K562 (cell line): ENCODE measurements around the gene AP2S1. TPM values are rescaled to one million over a fixed set of nuclear protein-coding genes. Genes with fewer than 3 reads are reported as not detected.

ENCODE experiments used
- CTCF ChIP-seq, 3 experiments: IDR thresholded peaks in 2 of 3; conservative IDR thresholded peaks in 1 of 3; 2 replicates each; pipeline ENCODE4 v1.5.1; 2011 to 2012; ENCODE audit warnings: low read length in 3 of 3, mild to moderate bottlenecking in 3 of 3, control low read depth in 2 of 3, improper control_type of control experiment in 1 of 3, inconsistent platforms in 1 of 3, low read depth in 1 of 3, mixed read lengths in 1 of 3, moderate library complexity in 1 of 3; ENCODE audit not compliant: insufficient read depth in 2 of 3
- E2F1 ChIP-seq: sonication (generic); formaldehyde crosslinking; IDR thresholded peaks from 2 replicates; pipeline ENCODE4 v1.8.1; 2023; ENCODE audit warnings: mild to moderate bottlenecking, missing genetic modification reagents, moderate library complexity
- ELF4 ChIP-seq: fragments of 450-650 bp; formaldehyde crosslinking; IDR thresholded peaks from 2 replicates; pipeline ENCODE4 v1.4.0; 2022; ENCODE audit warnings: missing genetic modification characterization
- ETV5 ChIP-seq: sonication (generic); formaldehyde crosslinking; IDR thresholded peaks from 2 replicates; pipeline ENCODE4 v1.4.0; 2020; ENCODE audit warnings: low read depth, mild to moderate bottlenecking, missing genetic modification reagents
- HIVEP1 ChIP-seq: fragments of 250-450 bp; sonication (Bioruptor Pico); IDR thresholded peaks from 2 replicates; pipeline ENCODE4 v1.4.0; 2020; ENCODE audit warnings: mild to moderate bottlenecking
- LARP7 ChIP-seq: fragments of 450-650 bp; IDR thresholded peaks from 2 replicates; pipeline ENCODE4 v1.6.1; 2016
- MLX ChIP-seq, 2 experiments: fragments of 450-650 bp in 1 of 2; sonication (generic) in 1 of 2; formaldehyde crosslinking; conservative IDR thresholded peaks; 2 replicates each; pipeline versions ENCODE4 v1.4.0 to v1.8.1; 2020 to 2022; ENCODE audit warnings: mild to moderate bottlenecking in 1 of 2, missing genetic modification reagents in 1 of 2
- POLR2A ChIP-seq: fragments of 450-650 bp; conservative IDR thresholded peaks from 2 replicates; pipeline ENCODE4 v1.6.1; 2016
- PURB ChIP-seq: sonication (generic); formaldehyde crosslinking; IDR thresholded peaks from 2 replicates; pipeline ENCODE4 v1.9.0; 2021; ENCODE audit warnings: low read depth, mild to moderate bottlenecking, missing genetic modification reagents
- RBM14 ChIP-seq: fragments of 200-400 bp; formaldehyde crosslinking; IDR thresholded peaks from 2 replicates; pipeline ENCODE4 v1.6.1; 2018; ENCODE audit warnings: low read depth, mild to moderate bottlenecking, low read length, moderate library complexity, borderline replicate concordance; ENCODE audit not compliant: insufficient read depth
- SIRT6 ChIP-seq: IDR thresholded peaks from one replicate; pipeline ENCODE4 v1.6.1; 2012; ENCODE audit warnings: low read depth, mild to moderate bottlenecking, control low read depth, inconsistent platforms, low read length, moderate library complexity
- SMAD1 ChIP-seq: fragments of 150-350 bp; IDR thresholded peaks from 2 replicates; pipeline ENCODE4 v1.6.1; 2014; ENCODE audit warnings: low read length, low read depth; ENCODE audit not compliant: partially characterized antibody
- SMAD3 ChIP-seq: fragments of 450-650 bp; formaldehyde crosslinking; conservative IDR thresholded peaks from 2 replicates; pipeline ENCODE4 v1.4.0; 2020; ENCODE audit warnings: mild to moderate bottlenecking
- THRAP3 ChIP-seq: fragments of 450-650 bp; IDR thresholded peaks from 2 replicates; pipeline ENCODE4 v1.6.1; 2016; ENCODE audit warnings: mild to moderate bottlenecking, inconsistent platforms, borderline replicate concordance
- UBTF ChIP-seq, 2 experiments: IDR thresholded peaks; 2 replicates each; pipeline ENCODE4 v1.6.1; 2012; ENCODE audit warnings: improper control_type of control experiment in 2 of 2, low read depth in 2 of 2, low read length in 2 of 2, borderline replicate concordance in 1 of 2
- ZC3H8 ChIP-seq: fragments of 450-650 bp; IDR thresholded peaks from 2 replicates; pipeline ENCODE4 v1.6.1; 2017
- ZKSCAN3 ChIP-seq: fragments of 250-450 bp; sonication (Bioruptor Pico); IDR thresholded peaks from 2 replicates; pipeline ENCODE4 v1.4.0; 2020
- ZNF551 ChIP-seq: fragments of 250-450 bp; sonication (Bioruptor Pico); IDR thresholded peaks from 2 replicates; pipeline ENCODE4 v1.5.0; 2021; ENCODE audit warnings: mild to moderate bottlenecking, moderate library complexity
- ZNF639 ChIP-seq, 2 experiments: fragments of 200-800 bp in 1 of 2; sonication (Bioruptor generic) in 1 of 2; sonication (generic) in 1 of 2; formaldehyde crosslinking in 1 of 2; IDR thresholded peaks in 1 of 2; conservative IDR thresholded peaks in 1 of 2; 2 replicates each; pipeline versions ENCODE4 v1.5.0 to v1.6.1; 2016 to 2020; ENCODE audit warnings: missing compliant biosample characterization in 1 of 2, missing genetic modification characterization in 1 of 2, missing genetic modification reagents in 1 of 2
- polyA plus RNA-seq, 8 experiments: library from polyadenylated mRNA; depleted of rRNA in 4 of 8; stranded (reverse) in 5 of 8; unstranded in 3 of 8; fragments of >200 nt; fragmentation: Nextera tagmentation in 2 of 8; fragmentation: Illumina TruSeq in 1 of 8; extraction: Ambion mirVana in 2 of 8; extraction: Trizol in 1 of 8; gene quantifications; 2 replicates each; pipeline versions ENCODE4 v1.2.1 to v1.2.3, GENCODE V29; 2011 to 2014; ENCODE audit warnings: inconsistent platforms in 1 of 8, missing spikeins in 1 of 8
- total RNA-seq, 7 experiments: library from RNA; depleted of rRNA in 6 of 7; stranded (reverse); fragments of >200 nt in 6 of 7; fragmentation: Illumina TruSeq in 2 of 7; extraction: Trizol in 2 of 7; gene quantifications; 2 replicates each; pipeline versions ENCODE4 v1.2.1 to v1.2.3, GENCODE V29; 2011 to 2021; ENCODE audit warnings: low replicate concordance in 1 of 7

AP2S1 gene
- total and polyA plus RNA-seq, 9 of the 15 experiments (the other 6 are each of a cell fraction or from before 2014, with no cell fraction given) = 32.4 to 294 (median 136) TPM

- no peak; a peak in 1 of 6 replicates for TF ChIP-seq CTCF (IDR thresholded peaks at IDR 0.05 in 2 of 3, conservative IDR thresholded peaks at IDR 0.05 in 1 of 3; ENCODE audit: insufficient read depth in 2 of 3, low read depth in 1 of 3, low read length in 3 of 3)
- TF ChIP-seq E2F1 = peak; percentile 72; the same call in 1 of the 2 replicates
- TF ChIP-seq ZC3H8 = no peak
- no peak for TF ChIP-seq THRAP3
- TF ChIP-seq LARP7 = peak; percentile 18; the same call in 1 of the 2 replicates
- peak; percentile 39 for TF ChIP-seq ELF4 (CRISPR knock-in tag)
- TF ChIP-seq SMAD1 = peak; percentile 43
- peak in 1 of 2 experiments; percentile 96; a peak in 2 of 4 replicates for TF ChIP-seq ZNF639 (CRISPR knock-in tag; conservative IDR thresholded peaks at IDR 0.05 in 1 of 2, IDR thresholded peaks at IDR 0.05 in 1 of 2)
- no peak for TF ChIP-seq MLX (CRISPR knock-in tag; conservative IDR thresholded peaks at IDR 0.05)
- TF ChIP-seq HIVEP1 (CRISPR knock-in tag) = no peak
- no peak for TF ChIP-seq SIRT6
- TF ChIP-seq POLR2A = peak; percentile 82
- TF ChIP-seq PURB (CRISPR knock-in tag) = no peak
- TF ChIP-seq RBM14 = no peak
- no peak for TF ChIP-seq ZKSCAN3 (CRISPR knock-in tag)
- peak; percentile 86 for TF ChIP-seq SMAD3 (CRISPR knock-in tag)
- TF ChIP-seq ZNF551 (CRISPR knock-in tag) = no peak
- no peak; the same call in 1 of the 2 replicates for TF ChIP-seq ETV5 (CRISPR knock-in tag)
- peak; percentile 55 to 63; a peak in 2 of 4 replicates for TF ChIP-seq UBTF (IDR thresholded peaks at IDR 0.05; ENCODE audit: borderline replicate concordance in 1 of 2, low read depth in 2 of 2, low read length in 2 of 2)
Measured at GRCh38 chr19:46850228-46851203, at the start of gene AP2S1 (continued).
